ENCODE data around the gene NDUFB4. TPM values are rescaled to one million over a fixed set of nuclear protein-coding genes. Genes with fewer than 3 reads are reported as not detected.
"Not testable (repeated sequence)": the region's sequence is repeated elsewhere in the genome, so short reads cannot be mapped to it uniquely, and the experiment has no call there.

NDUFB4 gene
- total and polyA plus RNA-seq, 2 donors = 154 to 199 TPM

GRCh38 chr3:120601554-120601953 is 5.4 kb downstream of the NDUFB4 start:
- DNase-seq (ENCODE audit: low read depth in 6 of 9, low spot score in 9 of 9) = no peak
- peaks cover 4 to 7% of the 10 kb centered on the region in 2 donors for H3K4me1 ChIP-seq (ENCODE audit: control insufficient read depth in 2 of 2, insufficient read depth in 2 of 2, low read length in 2 of 2)
- WGBS = 96% methylated on average over 4 of the region's 4 CpGs
- H3K9me3 ChIP-seq (ENCODE audit: control insufficient read depth in 2 of 2, insufficient read depth in 1 of 2, low read length in 1 of 2) = no peaks in the 10 kb centered on the region
- no peak overlapping the region for H3K4me3 ChIP-seq (ENCODE audit: low read length in 2 of 2)
- H3K27me3 ChIP-seq (ENCODE audit: control insufficient read depth in 2 of 2, insufficient read depth in 1 of 2, low read length in 1 of 2) = no peaks in the 10 kb centered on the region
- peaks cover 10 to 50% of the 10 kb centered on the region in 2 donors for H3K36me3 ChIP-seq (ENCODE audit: control insufficient read depth in 2 of 2, insufficient read depth in 2 of 2, low read length in 1 of 2)
- H3K27ac ChIP-seq (ENCODE audit: low read depth in 1 of 2, low read length in 1 of 2) = no peak overlapping the region

DNA sequence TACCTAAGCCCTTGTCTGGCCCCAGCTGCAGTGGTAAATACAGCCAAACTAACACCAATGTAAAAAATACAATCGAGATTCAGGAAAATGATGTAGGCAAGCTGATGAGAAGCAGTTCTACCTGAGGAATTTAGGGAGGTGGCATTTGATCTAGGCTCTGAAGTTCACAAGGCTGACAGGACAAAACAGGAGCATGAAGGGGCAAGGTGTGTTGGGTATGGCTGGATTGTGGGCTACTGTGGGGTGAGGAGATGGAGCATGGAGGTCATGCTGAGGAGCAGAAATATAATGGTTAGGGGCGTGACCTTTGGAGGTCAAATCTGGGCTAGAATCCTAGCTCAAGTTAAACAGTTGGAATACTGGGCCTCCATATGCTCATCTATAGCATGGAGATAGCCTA is 6.5 kb downstream of the NDUFB4 start:
- H3K4me1 ChIP-seq (ENCODE audit: control insufficient read depth in 2 of 2, insufficient read depth in 2 of 2, low read length in 2 of 2) = peaks cover 4 to 5% of the 10 kb centered on the region in 2 donors
- H3K4me3 ChIP-seq (ENCODE audit: low read length in 2 of 2) = no peak overlapping the region
- no peak overlapping the region for H3K27ac ChIP-seq (ENCODE audit: low read depth in 1 of 2, low read length in 1 of 2)
- no peaks in the 10 kb centered on the region for H3K9me3 ChIP-seq (ENCODE audit: control insufficient read depth in 2 of 2, insufficient read depth in 1 of 2, low read length in 1 of 2)
- DNase-seq (ENCODE audit: low read depth in 6 of 9, low spot score in 9 of 9) = no peak
- peaks cover 10 to 50% of the 10 kb centered on the region in 2 donors for H3K36me3 ChIP-seq (ENCODE audit: control insufficient read depth in 2 of 2, insufficient read depth in 2 of 2, low read length in 1 of 2)
- no peaks in the 10 kb centered on the region for H3K27me3 ChIP-seq (ENCODE audit: control insufficient read depth in 2 of 2, insufficient read depth in 1 of 2, low read length in 1 of 2)
- WGBS = 99% methylated on average over 2 of the region's 2 CpGs

DNA sequence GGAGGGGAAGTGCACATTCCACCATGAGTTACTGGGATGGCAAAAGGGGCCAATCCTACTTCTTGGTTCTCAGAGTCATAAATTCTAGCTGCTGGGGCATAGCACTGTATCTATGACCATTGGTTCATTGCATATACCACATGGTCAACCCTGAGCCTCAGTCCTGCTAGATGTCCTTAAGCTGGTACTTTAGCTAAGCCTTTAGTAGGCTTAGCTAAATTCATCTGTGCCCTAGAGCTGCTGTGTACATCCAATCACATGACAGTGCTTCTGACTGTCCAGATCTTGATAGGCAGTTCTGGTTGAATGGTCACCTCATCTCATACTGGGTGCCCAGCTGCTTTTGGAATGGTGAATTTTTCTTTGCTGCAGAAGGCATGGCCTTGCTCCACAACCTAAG is 8.2 kb downstream of the NDUFB4 start:
- no peaks in the 10 kb centered on the region for H3K4me1 ChIP-seq (ENCODE audit: control insufficient read depth in 2 of 2, insufficient read depth in 2 of 2, low read length in 2 of 2)
- H3K9me3 ChIP-seq (ENCODE audit: control insufficient read depth in 2 of 2, insufficient read depth in 1 of 2, low read length in 1 of 2) = no peaks in the 10 kb centered on the region
- no peak for DNase-seq (ENCODE audit: low read depth in 6 of 9, low spot score in 9 of 9)
- peaks cover 6 to 37% of the 10 kb centered on the region in 2 donors for H3K36me3 ChIP-seq (ENCODE audit: control insufficient read depth in 2 of 2, insufficient read depth in 2 of 2, low read length in 1 of 2)
- no peak overlapping the region for H3K4me3 ChIP-seq (ENCODE audit: low read length in 2 of 2)
- no peak overlapping the region for H3K27ac ChIP-seq (ENCODE audit: low read depth in 1 of 2, low read length in 1 of 2)
- no peaks in the 10 kb centered on the region for H3K27me3 ChIP-seq (ENCODE audit: control insufficient read depth in 2 of 2, insufficient read depth in 1 of 2, low read length in 1 of 2)

- Histone ChIP-seq H3K27ac (ENCODE audit: low read depth in 1 of 2, low read length in 1 of 2) (no peak overlapping the region), H3K4me3 (ENCODE audit: low read length in 2 of 2) (no peak overlapping the region), H3K4me1 (ENCODE audit: control insufficient read depth in 2 of 2, insufficient read depth in 2 of 2, low read length in 2 of 2) (no peaks in the 10 kb centered on the region), H3K27me3 (ENCODE audit: control insufficient read depth in 2 of 2, insufficient read depth in 1 of 2, low read length in 1 of 2) (no peaks in the 10 kb centered on the region), H3K9me3 (ENCODE audit: control insufficient read depth in 2 of 2, insufficient read depth in 1 of 2, low read length in 1 of 2) (no peaks in the 10 kb centered on the region), H3K36me3 (ENCODE audit: control insufficient read depth in 2 of 2, insufficient read depth in 2 of 2, low read length in 1 of 2) (peaks cover 6 to 33% of the 10 kb centered on the region in 2 donors)
- no peak for DNase-seq (ENCODE audit: low read depth in 6 of 9, low spot score in 9 of 9)
Measured at GRCh38 chr3:120604784-120605183, 8.6 kb downstream of the NDUFB4 start.

- 95% methylated on average over 4 of the region's 4 CpGs for WGBS
- H3K27me3 ChIP-seq (ENCODE audit: control insufficient read depth in 2 of 2, insufficient read depth in 1 of 2, low read length in 1 of 2) = no peaks in the 10 kb centered on the region
- no peaks in the 10 kb centered on the region for H3K9me3 ChIP-seq (ENCODE audit: control insufficient read depth in 2 of 2, insufficient read depth in 1 of 2, low read length in 1 of 2)
- no peak overlapping the region for H3K27ac ChIP-seq (ENCODE audit: low read depth in 1 of 2, low read length in 1 of 2)
- no peaks in the 10 kb centered on the region for H3K4me1 ChIP-seq (ENCODE audit: control insufficient read depth in 2 of 2, insufficient read depth in 2 of 2, low read length in 2 of 2)
- H3K4me3 ChIP-seq (ENCODE audit: low read length in 2 of 2) = no peak overlapping the region
- peaks cover 0 to 1% of the 10 kb centered on the region in 2 donors for H3K36me3 ChIP-seq (ENCODE audit: control insufficient read depth in 2 of 2, insufficient read depth in 2 of 2, low read length in 1 of 2)
- no peak for DNase-seq (ENCODE audit: low read depth in 6 of 9, low spot score in 9 of 9)
Measured at GRCh38 chr3:120608506-120608905, 12.4 kb downstream of the NDUFB4 start.

DNA sequence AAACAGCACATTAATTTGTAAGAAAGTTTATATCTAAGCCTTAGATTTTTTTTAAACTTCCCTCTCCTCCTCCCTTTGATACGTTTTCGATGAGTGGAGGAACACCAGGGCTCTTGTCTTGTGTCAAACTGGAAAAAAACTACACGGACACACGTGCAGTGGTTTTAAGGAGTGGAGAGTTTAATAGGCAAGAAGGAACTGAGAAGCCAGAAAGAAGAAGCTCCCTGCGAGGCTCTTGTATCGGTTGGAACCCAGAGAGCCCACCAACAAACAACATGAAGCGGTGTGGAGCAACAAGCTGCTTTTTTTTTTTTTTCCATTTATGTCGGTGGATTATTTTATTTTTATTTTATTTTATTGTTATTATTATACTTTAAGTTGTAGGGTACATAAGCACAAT is 18.6 kb downstream of the NDUFB4 start:
- no peak for DNase-seq (ENCODE audit: low read depth in 6 of 9, low spot score in 9 of 9)
- Histone ChIP-seq H3K4me1 (ENCODE audit: control insufficient read depth in 2 of 2, insufficient read depth in 2 of 2, low read length in 2 of 2) (no peaks in the 10 kb centered on the region), H3K27ac (ENCODE audit: low read depth in 1 of 2, low read length in 1 of 2) (no peak overlapping the region), H3K36me3 (ENCODE audit: control insufficient read depth in 2 of 2, insufficient read depth in 2 of 2, low read length in 1 of 2) (no peaks in the 10 kb centered on the region), H3K4me3 (ENCODE audit: low read length in 2 of 2) (no peak overlapping the region), H3K27me3 (ENCODE audit: control insufficient read depth in 2 of 2, insufficient read depth in 1 of 2, low read length in 1 of 2) (no peaks in the 10 kb centered on the region), H3K9me3 (ENCODE audit: control insufficient read depth in 2 of 2, insufficient read depth in 1 of 2, low read length in 1 of 2) (no peaks in the 10 kb centered on the region)
- WGBS = 93% methylated on average over 8 of the region's 8 CpGs

GRCh38 chr3:120615847-120616609 is 19.9 kb downstream of the NDUFB4 start:
- H3K4me1 ChIP-seq (ENCODE audit: control insufficient read depth in 2 of 2, insufficient read depth in 2 of 2, low read length in 2 of 2) = no peaks in the 10 kb centered on the region
- no peaks in the 10 kb centered on the region for H3K9me3 ChIP-seq (ENCODE audit: control insufficient read depth in 2 of 2, insufficient read depth in 1 of 2, low read length in 1 of 2)
- H3K27ac ChIP-seq (ENCODE audit: low read depth in 1 of 2, low read length in 1 of 2) = no peak overlapping the region
- no peak overlapping the region for H3K4me3 ChIP-seq (ENCODE audit: low read length in 2 of 2)
- no peaks in the 10 kb centered on the region for H3K36me3 ChIP-seq (ENCODE audit: control insufficient read depth in 2 of 2, insufficient read depth in 2 of 2, low read length in 1 of 2)
- no peaks in the 10 kb centered on the region for H3K27me3 ChIP-seq (ENCODE audit: control insufficient read depth in 2 of 2, insufficient read depth in 1 of 2, low read length in 1 of 2)
- 90% methylated on average over 13 of the region's 13 CpGs for WGBS
- DNase-seq (ENCODE audit: low read depth in 6 of 9, low spot score in 9 of 9) = no peak

GRCh38 chr3:120616745-120617144 is 20.6 kb downstream of the NDUFB4 start:
- not testable (repeated sequence) for H3K4me1 ChIP-seq (ENCODE audit: control insufficient read depth in 2 of 2, insufficient read depth in 2 of 2, low read length in 2 of 2); H3K36me3 ChIP-seq (ENCODE audit: control insufficient read depth in 2 of 2, insufficient read depth in 2 of 2, low read length in 1 of 2); DNase-seq (ENCODE audit: low read depth in 6 of 9, low spot score in 9 of 9); H3K9me3 ChIP-seq (ENCODE audit: control insufficient read depth in 2 of 2, insufficient read depth in 1 of 2, low read length in 1 of 2); H3K27ac ChIP-seq (ENCODE audit: low read depth in 1 of 2, low read length in 1 of 2); H3K4me3 ChIP-seq (ENCODE audit: low read length in 2 of 2); H3K27me3 ChIP-seq (ENCODE audit: control insufficient read depth in 2 of 2, insufficient read depth in 1 of 2, low read length in 1 of 2)
- 95% methylated on average over 8 of the region's 8 CpGs for WGBS

DNA sequence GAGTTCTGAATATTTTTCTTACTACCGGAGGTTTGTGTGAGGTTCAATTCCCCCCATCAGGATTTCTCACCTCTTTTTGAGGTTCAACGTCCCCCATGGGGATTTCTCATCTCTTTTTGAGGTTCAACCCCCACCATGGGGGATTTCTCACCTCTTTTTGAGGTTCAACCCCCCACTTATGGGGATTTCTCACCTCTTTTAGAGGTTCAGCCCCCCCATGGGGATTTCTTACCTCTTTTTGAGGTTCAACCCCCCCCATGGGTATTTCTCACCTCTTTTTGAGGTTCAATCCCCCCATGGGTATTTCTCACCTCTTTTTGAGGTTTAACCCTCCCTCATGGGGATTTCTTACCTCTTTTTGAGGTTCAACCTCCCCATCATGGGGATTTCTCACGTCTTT is 26.3 kb downstream of the NDUFB4 start:
- DNase-seq (ENCODE audit: low read depth in 6 of 9, low spot score in 9 of 9) = no peak
- H3K27ac ChIP-seq (ENCODE audit: low read depth in 1 of 2, low read length in 1 of 2) = no peak overlapping the region
- WGBS = 89% methylated on average over 3 of the region's 3 CpGs
- H3K4me1 ChIP-seq (ENCODE audit: control insufficient read depth in 2 of 2, insufficient read depth in 2 of 2, low read length in 2 of 2) = no peaks in the 10 kb centered on the region
- no peaks in the 10 kb centered on the region for H3K27me3 ChIP-seq (ENCODE audit: control insufficient read depth in 2 of 2, insufficient read depth in 1 of 2, low read length in 1 of 2)
- peaks cover 0 to 18% of the 10 kb centered on the region in 2 donors for H3K9me3 ChIP-seq (ENCODE audit: control insufficient read depth in 2 of 2, insufficient read depth in 1 of 2, low read length in 1 of 2)
- no peaks in the 10 kb centered on the region for H3K36me3 ChIP-seq (ENCODE audit: control insufficient read depth in 2 of 2, insufficient read depth in 2 of 2, low read length in 1 of 2)
- H3K4me3 ChIP-seq (ENCODE audit: low read length in 2 of 2) = no peak overlapping the region
